NCI-H187 (cell line): ENCODE results near the gene RAB13.

Experiments used
- DNase-seq, 2 experiments: peaks; one replicate each; lab custom pipeline; 2025; lab: John Stamatoyannopoulos, UW

RAB13 gene

DNA sequence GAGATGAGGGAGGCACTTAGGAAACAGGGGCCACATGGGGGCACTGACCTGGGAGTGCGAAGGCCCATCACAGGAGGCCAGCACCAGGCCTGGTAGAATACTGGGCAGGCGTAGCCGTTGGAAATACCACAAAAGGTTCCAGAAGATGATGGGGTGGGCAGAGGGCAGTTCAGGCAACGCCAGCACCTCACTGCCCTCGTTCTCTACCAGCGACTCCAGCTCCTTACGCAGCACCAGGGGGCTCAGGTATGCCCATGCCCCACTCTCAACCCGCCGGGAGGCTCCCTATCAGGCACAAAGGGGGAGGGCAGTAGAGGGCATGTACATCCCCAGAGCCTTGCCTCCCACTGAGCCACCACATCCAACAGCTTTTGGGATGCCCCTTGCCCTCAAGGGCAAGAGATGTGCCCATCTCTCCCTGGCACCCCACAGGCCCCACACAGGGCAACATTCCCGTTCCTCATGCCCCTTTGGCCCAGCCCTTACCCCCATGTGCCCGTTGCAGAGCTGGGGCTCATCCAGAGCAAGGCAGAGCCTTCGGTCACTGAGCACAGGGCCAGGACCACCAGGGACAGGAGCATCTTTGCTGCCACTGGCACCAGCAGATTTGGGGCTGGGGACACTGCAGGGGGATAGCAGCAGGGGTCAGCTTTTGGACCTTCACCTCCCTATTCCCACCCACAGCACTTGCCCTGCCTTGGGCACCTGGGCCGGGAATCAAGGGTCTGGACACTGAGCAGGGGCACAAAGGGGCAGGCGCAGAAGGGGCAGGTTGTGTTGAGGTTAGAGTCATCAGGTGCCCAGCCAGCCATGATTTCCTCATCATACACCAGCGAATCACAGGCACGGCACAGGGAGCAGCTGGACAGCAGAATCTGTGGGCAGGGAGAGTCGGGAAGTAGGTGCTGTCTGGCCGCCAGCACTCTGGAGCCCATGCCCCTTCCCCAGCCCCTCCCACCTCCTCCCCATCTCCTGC lies 53.7 kb downstream of the RAB13 start:
- no peak for DNase-seq
